Measurements from ENCODE around the gene AHNAK2. TPM values are rescaled to one million over a fixed set of nuclear protein-coding genes. Genes with fewer than 3 reads are reported as not detected.
"Not testable (repeated sequence)": the region's sequence is repeated elsewhere in the genome, so short reads cannot be mapped to it uniquely, and the experiment has no call there.

AHNAK2 gene
- 12.7 TPM for polyA plus RNA-seq (ENCODE audit: insufficient read length)

DNA sequence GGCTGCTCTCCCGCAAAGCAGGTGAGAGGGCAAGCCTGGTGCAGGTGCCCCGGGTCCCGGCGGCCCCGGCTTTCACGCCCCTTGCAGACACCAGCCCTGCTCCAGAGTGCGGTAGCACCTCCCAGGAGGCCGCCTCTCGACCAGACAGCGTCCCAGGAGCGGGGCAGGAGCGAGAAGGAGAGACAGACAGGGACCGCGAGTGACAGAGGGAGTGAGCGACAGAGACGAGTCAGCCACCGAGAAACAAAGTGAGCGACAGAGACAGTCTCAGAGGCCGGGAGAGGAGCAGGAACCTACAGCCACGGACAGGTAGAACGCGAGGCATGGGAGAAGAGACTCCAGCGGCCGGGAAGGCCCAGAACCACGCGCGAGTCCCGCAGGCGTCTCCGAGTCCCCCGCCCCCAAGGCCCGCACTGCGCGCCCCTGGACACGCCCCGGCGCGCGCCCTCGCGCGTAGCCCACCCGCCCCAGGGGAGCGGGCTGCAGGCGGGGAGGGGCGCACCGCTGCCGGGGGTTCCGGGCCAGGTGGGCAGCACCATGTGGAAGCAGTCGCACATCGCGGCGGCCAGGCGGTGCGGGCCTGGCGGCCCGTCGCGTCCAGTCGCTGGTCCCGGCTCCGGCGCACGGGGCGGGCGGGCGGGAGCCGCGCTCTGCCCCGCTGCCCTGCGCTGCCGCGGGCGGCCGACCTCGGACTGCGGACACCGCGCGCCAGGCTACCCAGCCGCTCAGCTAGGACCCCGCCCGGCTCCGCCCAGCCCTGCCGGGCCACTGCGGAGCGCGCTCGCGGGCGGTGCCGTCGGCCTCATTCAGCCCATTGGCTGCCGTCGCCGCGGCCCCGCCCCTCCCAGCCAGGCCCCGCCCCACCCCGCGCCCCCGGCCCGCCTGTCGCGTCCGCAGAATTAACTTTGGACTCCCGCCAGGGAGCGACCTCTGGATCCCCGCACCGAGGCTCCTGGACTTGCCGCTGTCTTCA is at the start of gene AHNAK2:
Gene AHNAK2 (minus strand): TSS at position 694 of the 973 bp plus-strand sequence. CDS start 137 bp downstream, at position 557.
- no peak for DNase-seq (ENCODE audit: low read depth)

GRCh38 chr14:105027718-105028117 is 49.5 kb upstream of the AHNAK2 start:
- DNase-seq (ENCODE audit: low read depth), result not testable (repeated sequence)

DNA sequence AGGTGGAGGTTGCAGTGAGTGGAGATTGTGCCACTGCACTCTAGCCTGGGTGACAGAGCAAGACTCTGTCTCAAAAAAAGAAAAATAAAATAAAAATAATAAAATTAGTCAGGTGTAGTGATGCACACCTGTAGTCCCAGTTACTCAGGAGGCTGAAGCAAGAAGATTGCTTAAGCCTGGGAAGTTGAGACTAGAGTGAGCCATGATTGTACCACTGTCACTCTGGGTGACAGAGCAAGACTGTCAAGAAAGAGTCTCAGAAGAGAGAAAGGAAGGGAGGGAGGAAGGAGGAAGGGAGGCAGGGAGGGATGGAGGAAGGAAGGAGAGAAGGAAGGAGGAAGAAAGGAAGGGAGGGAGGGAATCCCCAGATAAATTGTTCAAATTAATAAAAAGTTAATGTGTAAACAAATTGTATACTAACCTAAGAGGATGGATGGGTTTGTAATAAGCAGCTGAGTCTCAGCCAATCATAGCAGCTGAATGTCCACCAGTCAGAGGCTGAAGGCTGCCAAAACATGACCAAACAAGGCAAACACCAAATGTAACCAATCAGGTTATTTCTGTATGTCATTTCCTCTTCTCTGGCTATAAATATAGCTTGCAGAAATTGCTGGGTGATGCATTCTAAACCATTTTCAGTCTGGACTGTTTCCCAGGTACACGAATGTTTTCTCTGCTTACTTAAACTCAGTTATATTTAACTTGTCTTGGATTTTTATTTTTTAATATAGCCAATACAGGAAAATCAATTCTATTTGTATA is 48.8 kb upstream of the AHNAK2 start:
- DNase-seq (ENCODE audit: low read depth), result no peak

- DNase-seq (ENCODE audit: low read depth), result no peak
Observed at GRCh38 chr14:105026033-105026785, 48.0 kb upstream of the AHNAK2 start.

DNA sequence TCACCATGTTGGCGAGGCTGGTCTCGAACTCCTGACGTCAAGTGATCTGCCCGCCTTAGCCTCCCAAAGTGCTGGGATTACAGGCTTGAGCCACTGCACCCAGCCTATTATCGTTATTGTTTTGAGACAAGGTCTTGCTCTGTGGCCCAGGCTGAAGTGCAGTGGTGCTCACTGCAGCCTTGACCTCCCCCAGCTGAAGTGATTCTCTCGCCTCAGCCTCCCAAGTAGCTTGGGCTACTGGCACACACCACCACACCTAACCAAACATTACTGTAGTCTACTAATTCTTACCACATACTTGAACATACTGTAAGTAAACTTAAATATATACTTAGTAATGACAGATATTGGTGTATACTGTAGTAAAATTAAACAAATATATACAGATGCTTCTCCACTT is 47.3 kb upstream of the AHNAK2 start:
- DNase-seq (ENCODE audit: low read depth), result no peak

- DNase-seq (ENCODE audit: low read depth), result no peak
Observed at GRCh38 chr14:105023791-105024480, 45.8 kb upstream of the AHNAK2 start.

DNA sequence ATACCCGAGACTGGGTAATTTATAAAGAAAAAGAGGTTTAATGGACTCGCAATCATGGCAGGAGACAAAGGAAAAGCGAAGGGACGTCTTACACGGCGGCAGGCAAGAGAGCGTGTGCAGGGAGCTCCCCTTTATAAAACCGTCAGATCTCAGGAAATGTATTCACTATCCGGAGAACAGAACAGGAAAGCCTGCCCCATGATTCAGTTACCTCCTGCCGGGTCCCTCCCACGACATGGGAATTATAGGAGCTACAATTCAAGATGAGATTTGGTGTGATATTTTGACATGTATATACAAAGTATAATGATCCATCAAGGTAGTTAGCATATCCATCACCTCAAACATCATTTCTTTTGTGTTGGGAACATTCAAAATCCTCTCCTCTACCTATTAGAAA is 45.0 kb upstream of the AHNAK2 start:
- no peak for DNase-seq (ENCODE audit: low read depth)

DNA sequence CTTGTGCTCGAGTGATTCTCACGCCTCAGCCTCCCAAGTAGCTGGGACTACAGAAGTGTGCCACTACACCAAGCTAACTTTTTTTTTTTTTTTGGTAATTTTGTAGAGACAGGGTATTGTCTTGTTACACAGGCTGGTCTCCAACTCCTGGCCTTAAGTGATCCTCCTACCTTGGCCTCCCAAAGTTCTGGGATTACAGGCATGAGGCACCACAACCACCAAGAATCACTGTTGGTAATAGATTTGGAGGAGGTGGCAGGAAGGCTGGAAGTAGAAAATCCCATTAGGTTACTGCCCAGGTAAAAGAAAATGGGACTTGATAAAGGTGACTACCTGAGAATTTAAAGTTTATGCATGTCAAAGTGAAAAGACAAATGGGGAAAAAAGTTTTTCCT is 44.1 kb upstream of the AHNAK2 start:
- DNase-seq (ENCODE audit: low read depth), result no peak

DNA sequence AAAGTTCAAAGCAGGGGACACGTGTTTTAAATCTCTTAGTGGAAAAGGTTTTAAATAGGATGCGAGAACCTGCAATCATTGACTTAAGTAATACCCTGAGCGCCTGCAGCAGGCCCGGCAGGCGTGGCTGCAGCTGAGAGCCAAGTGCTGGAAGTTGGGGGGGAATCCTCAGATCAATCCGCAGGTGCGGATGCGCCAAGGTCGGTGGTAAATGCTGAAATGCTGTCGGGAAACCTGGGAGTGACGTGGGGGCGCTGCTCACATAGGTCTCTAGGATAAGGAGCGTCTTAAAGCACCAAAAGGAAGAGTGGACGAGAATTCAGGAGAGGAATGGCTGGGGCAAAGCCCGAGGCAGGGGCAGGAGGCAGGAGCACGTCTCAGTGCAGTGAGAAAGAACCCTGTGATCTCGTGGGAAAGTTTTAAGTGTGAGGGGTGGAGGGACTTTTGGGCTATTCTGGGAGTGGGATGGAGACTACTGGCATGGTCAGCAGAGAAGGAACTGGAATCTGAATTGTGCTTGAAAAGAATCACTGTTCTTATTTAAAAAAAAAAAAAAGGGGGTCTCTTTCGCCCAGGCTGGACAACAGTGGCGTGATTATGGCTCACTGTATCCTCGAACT is 43.6 kb upstream of the AHNAK2 start:
- DNase-seq (ENCODE audit: low read depth), result no peak

GRCh38 chr14:105020815-105021655 is 42.9 kb upstream of the AHNAK2 start, which contains the start of gene CDCA4:
TSS of gene CDCA4 (minus strand) at chr14:105021083. CDS start at chr14:105011929, 9,154 bp downstream.
- peak; percentile 82 for DNase-seq (ENCODE audit: low read depth)

DNA sequence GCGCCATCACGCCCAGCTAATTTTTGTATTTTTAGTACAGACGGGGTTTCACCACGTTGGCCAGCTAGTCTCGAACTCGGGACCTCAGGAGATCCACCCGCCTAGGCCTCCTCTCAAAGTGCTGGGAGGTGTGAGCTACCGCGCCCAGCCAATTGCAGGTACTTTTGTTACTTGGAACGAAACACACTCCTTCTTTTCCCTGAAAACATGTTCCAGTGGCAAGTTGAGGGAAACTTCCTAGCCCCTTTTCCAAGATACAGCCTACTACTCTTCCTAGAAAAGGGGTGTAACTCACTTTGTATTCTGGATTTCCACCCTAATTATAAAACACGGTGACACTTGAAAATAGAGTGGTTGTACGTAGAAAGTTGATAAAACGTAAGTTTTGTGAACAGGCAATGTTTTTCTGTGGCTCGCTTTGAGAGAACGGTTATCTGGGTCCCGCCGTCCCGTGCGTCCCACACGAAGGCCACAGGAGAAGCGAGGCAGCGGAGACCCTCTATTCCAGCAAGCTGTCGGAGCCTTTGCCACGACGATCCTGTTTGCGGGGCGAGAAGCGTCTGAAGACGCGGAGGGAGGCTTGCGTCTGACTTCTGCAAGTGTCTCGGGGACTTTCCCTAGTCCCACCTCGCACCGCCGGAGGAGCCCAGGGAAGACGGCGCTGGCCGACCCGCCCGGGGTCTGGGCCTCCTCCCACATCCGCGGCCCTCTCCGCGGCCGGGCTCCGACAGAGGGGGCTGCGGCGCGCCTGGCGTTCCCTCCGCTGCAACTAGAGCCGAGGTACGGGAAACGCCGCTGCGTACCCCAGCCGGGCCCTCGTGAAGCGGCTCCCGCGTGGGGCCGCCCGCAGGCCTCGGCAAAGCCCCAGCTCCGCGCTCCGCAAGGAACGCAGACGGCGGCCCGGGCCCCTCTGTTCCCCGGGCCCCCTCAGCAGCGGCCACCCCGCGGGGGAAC is 42.0 kb upstream of the AHNAK2 start:
- DNase-seq (ENCODE audit: low read depth), result no peak

- no peak for DNase-seq (ENCODE audit: low read depth)
Observed at GRCh38 chr14:105018414-105018813, 40.2 kb upstream of the AHNAK2 start.

- no peak for DNase-seq (ENCODE audit: low read depth)
Observed at GRCh38 chr14:105015905-105016304, 37.7 kb upstream of the AHNAK2 start.

DNA sequence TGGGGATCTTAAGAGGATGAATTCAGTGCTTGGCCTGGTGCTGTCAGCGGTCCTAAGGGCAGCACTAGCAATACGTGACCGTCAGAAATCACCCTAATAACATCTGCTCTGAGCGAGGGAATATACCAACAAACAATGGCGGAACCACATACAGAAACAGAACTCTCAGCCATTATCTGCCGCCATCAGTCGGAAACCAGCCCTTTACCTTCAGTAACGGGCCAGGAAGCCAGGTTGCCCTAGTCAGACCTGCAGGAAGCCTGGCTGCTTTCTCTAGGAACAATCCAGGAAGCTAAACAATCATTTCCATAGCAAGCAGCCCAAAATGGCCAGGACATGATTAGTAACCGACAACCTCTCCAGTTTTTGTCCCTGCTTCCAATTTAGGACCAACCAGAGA is 37.1 kb upstream of the AHNAK2 start:
- no peak for DNase-seq (ENCODE audit: low read depth)

GRCh38 chr14:105014631-105015030 is 36.5 kb upstream of the AHNAK2 start:
- DNase-seq (ENCODE audit: low read depth), result no peak

GRCh38 chr14:105014032-105014431 is 35.9 kb upstream of the AHNAK2 start:
- no peak for DNase-seq (ENCODE audit: low read depth)

GRCh38 chr14:105013150-105013785 is 35.1 kb upstream of the AHNAK2 start:
- no peak for DNase-seq (ENCODE audit: low read depth)
